Neural progenitor cell (in vitro differentiated cells): ENCODE results near the gene UBIAD1. TPM values are rescaled to one million over a fixed set of nuclear protein-coding genes. Genes with fewer than 3 reads are reported as not detected.

Experiments used
- DNase-seq: peaks from one replicate; pipeline ENCODE4 v3.0.0-alpha.2; 2016; ENCODE audit warnings: low spot score
- H2AFZ ChIP-seq: fragments of 200-600 bp; sonication (generic); replicated peaks from 2 replicates; pipeline ENCODE4 v1.6.1; 2016; ENCODE audit warnings: antibody characterized with exemption
- H3F3A ChIP-seq: fragments of 200-600 bp; sonication (generic); 2 replicates; pipeline ENCODE4 v1.6.1; 2016; ENCODE audit warnings: antibody characterized with exemption, low read depth
- H3K27ac ChIP-seq: fragments of 200-600 bp; sonication (generic); 2 replicates; pipeline ENCODE4 v1.5.1; 2016; ENCODE audit warnings: mild to moderate bottlenecking
- H3K27me3 ChIP-seq: fragments of 200-600 bp; sonication (generic); 2 replicates; pipeline ENCODE4 v1.6.1; 2016; ENCODE audit warnings: mild to moderate bottlenecking, moderate library complexity
- H3K36me3 ChIP-seq: fragments of 200-600 bp; sonication (generic); 2 replicates; pipeline ENCODE4 v1.5.1; 2016
- H3K4me1 ChIP-seq: fragments of 200-600 bp; sonication (generic); 2 replicates; pipeline ENCODE4 v1.6.1; 2016; ENCODE audit warnings: mixed run types
- H3K4me2 ChIP-seq: fragments of 200-600 bp; sonication (generic); 2 replicates; pipeline ENCODE4 v1.6.1; 2016
- H3K4me3 ChIP-seq: fragments of 200-600 bp; sonication (generic); 2 replicates; pipeline ENCODE4 v1.5.1; 2016
- H3K79me2 ChIP-seq: fragments of 200-600 bp; sonication (generic); 2 replicates; pipeline ENCODE4 v1.6.1; 2016; ENCODE audit warnings: low read depth
- H3K9ac ChIP-seq: fragments of 200-600 bp; sonication (generic); 2 replicates; pipeline ENCODE4 v1.6.1; 2016
- H3K9me3 ChIP-seq: fragments of 200-600 bp; sonication (generic); 2 replicates; pipeline ENCODE4 v1.5.1; 2016; ENCODE audit warnings: low read depth
- H4K20me1 ChIP-seq: fragments of 200-600 bp; sonication (generic); 2 replicates; pipeline ENCODE4 v1.6.1; 2016; ENCODE audit warnings: low read depth
- H3K27ac Mint-ChIP-seq: 3 replicates; pipeline ENCODE4 v1.8.0; 2021; ENCODE audit warnings: mixed read lengths
- H3K27me3 Mint-ChIP-seq: 2 replicates; pipeline ENCODE4 v1.8.0; 2022; ENCODE audit warnings: low read depth, mild to moderate bottlenecking, inconsistent platforms, moderate library complexity, mixed read lengths; ENCODE audit not compliant: insufficient read depth
- H3K36me3 Mint-ChIP-seq: 3 replicates; pipeline ENCODE4 v1.8.0; 2021; ENCODE audit warnings: mixed read lengths
- H3K4me1 Mint-ChIP-seq: 3 replicates; pipeline ENCODE4 v1.8.0; 2021; ENCODE audit warnings: mixed read lengths
- H3K4me3 Mint-ChIP-seq: 3 replicates; pipeline ENCODE4 v1.8.0; 2021; ENCODE audit warnings: mild to moderate bottlenecking, moderate library complexity, mixed read lengths
- H3K9me3 Mint-ChIP-seq: 3 replicates; pipeline ENCODE4 v1.8.0; 2020; ENCODE audit warnings: mixed read lengths
- EZH2 ChIP-seq: fragments of 200-600 bp; sonication (generic); IDR thresholded peaks from 2 replicates; pipeline ENCODE4 v1.6.1; 2017; ENCODE audit warnings: antibody characterized with exemption, mild to moderate bottlenecking, moderate library complexity
- EZH2phosphoT487 ChIP-seq: fragments of 200-600 bp; sonication (generic); IDR thresholded peaks from 2 replicates; pipeline ENCODE4 v1.6.1; 2017; ENCODE audit warnings: antibody characterized with exemption
- total RNA-seq: library from RNA; depleted of rRNA; stranded (reverse); fragments of >200 nt; gene quantifications from 2 replicates; pipeline ENCODE4 v1.2.3, GENCODE V29; 2015; ENCODE audit warnings: low replicate concordance
- TF ChIP-seq, protein P1 (sequence below): fragments of 200-600 bp; sonication (generic); IDR thresholded peaks from 2 replicates; pipeline ENCODE4 v1.5.1; 2017; ENCODE audit warnings: antibody characterized with exemption, mild to moderate bottlenecking

UBIAD1 gene
- total RNA-seq, 1 donor from 2014 or later = 11.0 TPM

GRCh38 chr1:11280719-11281376, 7.8 kb downstream of the UBIAD1 start:
- Histone ChIP-seq H3K4me3 (no peak overlapping the region), H2AFZ (no peak overlapping the region)
- H3K36me3 Mint-ChIP-seq = peaks cover 7% of the 10 kb centered on the region

GRCh38 chr1:11281518-11282331, 8.7 kb downstream of the UBIAD1 start:
- no peak overlapping the region for H3K4me2 ChIP-seq
- no peaks in the 10 kb centered on the region for H3K9me3 ChIP-seq
- no peaks in the 10 kb centered on the region for H3K9me3 Mint-ChIP-seq
- H3K4me1 ChIP-seq = peaks cover 16% of the 10 kb centered on the region
- no peak overlapping the region for H3K27ac Mint-ChIP-seq
- peaks cover 12% of the 10 kb centered on the region for H3K4me1 Mint-ChIP-seq
- no peaks in the 10 kb centered on the region for H3K27me3 Mint-ChIP-seq
- no peak for DNase-seq
- peaks cover 8% of the 10 kb centered on the region for H3K36me3 Mint-ChIP-seq
- H3K27ac ChIP-seq = no peak overlapping the region
- H3K4me3 ChIP-seq = no peak overlapping the region
- no peak overlapping the region for H3K4me3 Mint-ChIP-seq
- H3K79me2 ChIP-seq = peaks cover 55% of the 10 kb centered on the region
- no peak overlapping the region for H3K9ac ChIP-seq
- H2AFZ ChIP-seq = no peak overlapping the region
- no peaks in the 10 kb centered on the region for H3K27me3 ChIP-seq
- no peak for TF ChIP-seq EZH2
- no peak for TF ChIP-seq EZH2phosphoT487
- TF ChIP-seq, protein P1, sequence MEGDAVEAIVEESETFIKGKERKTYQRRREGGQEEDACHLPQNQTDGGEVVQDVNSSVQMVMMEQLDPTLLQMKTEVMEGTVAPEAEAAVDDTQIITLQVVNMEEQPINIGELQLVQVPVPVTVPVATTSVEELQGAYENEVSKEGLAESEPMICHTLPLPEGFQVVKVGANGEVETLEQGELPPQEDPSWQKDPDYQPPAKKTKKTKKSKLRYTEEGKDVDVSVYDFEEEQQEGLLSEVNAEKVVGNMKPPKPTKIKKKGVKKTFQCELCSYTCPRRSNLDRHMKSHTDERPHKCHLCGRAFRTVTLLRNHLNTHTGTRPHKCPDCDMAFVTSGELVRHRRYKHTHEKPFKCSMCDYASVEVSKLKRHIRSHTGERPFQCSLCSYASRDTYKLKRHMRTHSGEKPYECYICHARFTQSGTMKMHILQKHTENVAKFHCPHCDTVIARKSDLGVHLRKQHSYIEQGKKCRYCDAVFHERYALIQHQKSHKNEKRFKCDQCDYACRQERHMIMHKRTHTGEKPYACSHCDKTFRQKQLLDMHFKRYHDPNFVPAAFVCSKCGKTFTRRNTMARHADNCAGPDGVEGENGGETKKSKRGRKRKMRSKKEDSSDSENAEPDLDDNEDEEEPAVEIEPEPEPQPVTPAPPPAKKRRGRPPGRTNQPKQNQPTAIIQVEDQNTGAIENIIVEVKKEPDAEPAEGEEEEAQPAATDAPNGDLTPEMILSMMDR = no peak
- H4K20me1 ChIP-seq = peaks cover 13% of the 10 kb centered on the region
- H3K36me3 ChIP-seq = no peaks in the 10 kb centered on the region
- peaks cover 24% of the 10 kb centered on the region for H3F3A ChIP-seq

More at GRCh38 chr1:11280719-11281376, 7.8 kb downstream of the UBIAD1 start:
- TF ChIP-seq, protein P1 = no peak
- TF ChIP-seq EZH2 (no peak), EZH2phosphoT487 (no peak)
- peak overlapping the region; percentile 27 for H3K9ac ChIP-seq
- Mint-ChIP-seq H3K9me3 (no peaks in the 10 kb centered on the region), H3K4me3 (no peak overlapping the region), H3K4me1 (peaks cover 6% of the 10 kb centered on the region), H3K27ac (no peak overlapping the region), H3K27me3 (no peaks in the 10 kb centered on the region)
- peaks cover 64% of the 10 kb centered on the region for H3K79me2 ChIP-seq
- H3K36me3 ChIP-seq = no peaks in the 10 kb centered on the region
- peaks cover 15% of the 10 kb centered on the region for H3F3A ChIP-seq
- peaks cover 9% of the 10 kb centered on the region for H3K4me1 ChIP-seq
- no peaks in the 10 kb centered on the region for H3K9me3 ChIP-seq
- H3K4me2 ChIP-seq = no peak overlapping the region
- H3K27me3 ChIP-seq = no peaks in the 10 kb centered on the region
- no peak for DNase-seq
- no peak overlapping the region for H3K27ac ChIP-seq
- H4K20me1 ChIP-seq = peaks cover 7% of the 10 kb centered on the region

GRCh38 chr1:11283151-11283550, 10.2 kb downstream of the UBIAD1 start:
- Histone ChIP-seq H3F3A (peaks cover 35% of the 10 kb centered on the region), H4K20me1 (peaks cover 20% of the 10 kb centered on the region), H3K4me2 (no peak overlapping the region), H3K9ac (no peak overlapping the region), H3K79me2 (peaks cover 48% of the 10 kb centered on the region), H3K4me3 (no peak overlapping the region), H3K27ac (no peak overlapping the region), H3K27me3 (no peaks in the 10 kb centered on the region), H3K4me1 (peaks cover 30% of the 10 kb centered on the region), H2AFZ (no peak overlapping the region), H3K9me3 (no peaks in the 10 kb centered on the region), H3K36me3 (no peaks in the 10 kb centered on the region)
- DNase-seq = no peak
- H3K4me3 Mint-ChIP-seq = no peak overlapping the region
- TF ChIP-seq EZH2 (no peak), EZH2phosphoT487 (no peak)
- TF ChIP-seq, protein P1 = no peak
- no peaks in the 10 kb centered on the region for H3K9me3 Mint-ChIP-seq
- peaks cover 20% of the 10 kb centered on the region for H3K4me1 Mint-ChIP-seq
- no peak overlapping the region for H3K27ac Mint-ChIP-seq
- peaks cover 8% of the 10 kb centered on the region for H3K36me3 Mint-ChIP-seq
- H3K27me3 Mint-ChIP-seq = no peaks in the 10 kb centered on the region
